Activated naive CD8-positive, alpha-beta T cell (primary cell): ENCODE data around the gene ADCY3.

ENCODE experiments used
- H3K27ac Mint-ChIP-seq: one replicate; pipeline ENCODE4 v1.8.0; 2021; ENCODE audit warnings: mixed read lengths
- H3K27me3 Mint-ChIP-seq: one replicate; pipeline ENCODE4 v1.8.0; 2021; ENCODE audit warnings: mixed read lengths
- H3K36me3 Mint-ChIP-seq: one replicate; pipeline ENCODE4 v1.8.0; 2021; ENCODE audit warnings: mixed read lengths
- H3K4me1 Mint-ChIP-seq: one replicate; pipeline ENCODE4 v1.8.0; 2021; ENCODE audit warnings: low read depth, mixed read lengths
- H3K4me3 Mint-ChIP-seq: one replicate; pipeline ENCODE4 v1.8.0; 2021; ENCODE audit warnings: mild to moderate bottlenecking, mixed read lengths
- H3K9me3 Mint-ChIP-seq: one replicate; pipeline ENCODE4 v1.8.0; 2021; ENCODE audit warnings: low read depth, mixed read lengths

Gene ADCY3

GRCh38 chr2:24903161-24904103 lies 16.6 kb downstream of the ADCY3 start:
- H3K4me3 Mint-ChIP-seq = no peak overlapping the region
- H3K36me3 Mint-ChIP-seq = peaks cover 18% of the 10 kb centered on the region
- no peaks in the 10 kb centered on the region for H3K27me3 Mint-ChIP-seq
- no peak overlapping the region for H3K27ac Mint-ChIP-seq
- H3K9me3 Mint-ChIP-seq = no peaks in the 10 kb centered on the region
- H3K4me1 Mint-ChIP-seq = no peaks in the 10 kb centered on the region

DNA sequence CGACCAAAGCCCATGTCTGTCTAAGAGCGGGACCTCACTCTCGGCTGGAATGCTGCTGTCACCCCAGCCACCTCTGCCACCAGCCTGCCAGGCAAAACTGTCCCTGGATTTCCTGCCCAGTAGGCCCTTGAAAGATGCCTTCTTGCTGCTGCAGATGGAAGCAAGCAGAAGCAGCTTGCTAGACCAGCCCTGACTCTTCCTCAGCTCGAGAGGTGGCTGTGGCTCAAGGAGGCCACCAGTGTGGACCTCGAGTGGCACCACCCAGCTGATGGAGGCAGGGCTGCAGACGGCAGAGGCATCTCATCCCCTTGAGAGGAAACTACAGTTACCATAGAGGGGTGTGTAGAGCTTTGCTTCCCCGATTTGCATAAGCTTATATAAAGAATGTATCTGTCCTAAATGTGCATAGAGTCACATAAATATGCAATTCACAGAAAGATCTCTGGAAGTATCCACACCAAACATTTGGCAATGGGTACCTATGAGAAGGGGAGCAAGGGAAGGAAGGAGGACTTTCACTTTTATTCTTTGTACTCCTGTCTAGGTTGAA lies 20.6 kb downstream of the ADCY3 start:
- H3K36me3 Mint-ChIP-seq = peaks cover 38% of the 10 kb centered on the region
- no peaks in the 10 kb centered on the region for H3K27me3 Mint-ChIP-seq
- no peak overlapping the region for H3K27ac Mint-ChIP-seq
- H3K4me3 Mint-ChIP-seq = no peak overlapping the region
- no peaks in the 10 kb centered on the region for H3K4me1 Mint-ChIP-seq
- peaks cover 9% of the 10 kb centered on the region for H3K9me3 Mint-ChIP-seq

DNA sequence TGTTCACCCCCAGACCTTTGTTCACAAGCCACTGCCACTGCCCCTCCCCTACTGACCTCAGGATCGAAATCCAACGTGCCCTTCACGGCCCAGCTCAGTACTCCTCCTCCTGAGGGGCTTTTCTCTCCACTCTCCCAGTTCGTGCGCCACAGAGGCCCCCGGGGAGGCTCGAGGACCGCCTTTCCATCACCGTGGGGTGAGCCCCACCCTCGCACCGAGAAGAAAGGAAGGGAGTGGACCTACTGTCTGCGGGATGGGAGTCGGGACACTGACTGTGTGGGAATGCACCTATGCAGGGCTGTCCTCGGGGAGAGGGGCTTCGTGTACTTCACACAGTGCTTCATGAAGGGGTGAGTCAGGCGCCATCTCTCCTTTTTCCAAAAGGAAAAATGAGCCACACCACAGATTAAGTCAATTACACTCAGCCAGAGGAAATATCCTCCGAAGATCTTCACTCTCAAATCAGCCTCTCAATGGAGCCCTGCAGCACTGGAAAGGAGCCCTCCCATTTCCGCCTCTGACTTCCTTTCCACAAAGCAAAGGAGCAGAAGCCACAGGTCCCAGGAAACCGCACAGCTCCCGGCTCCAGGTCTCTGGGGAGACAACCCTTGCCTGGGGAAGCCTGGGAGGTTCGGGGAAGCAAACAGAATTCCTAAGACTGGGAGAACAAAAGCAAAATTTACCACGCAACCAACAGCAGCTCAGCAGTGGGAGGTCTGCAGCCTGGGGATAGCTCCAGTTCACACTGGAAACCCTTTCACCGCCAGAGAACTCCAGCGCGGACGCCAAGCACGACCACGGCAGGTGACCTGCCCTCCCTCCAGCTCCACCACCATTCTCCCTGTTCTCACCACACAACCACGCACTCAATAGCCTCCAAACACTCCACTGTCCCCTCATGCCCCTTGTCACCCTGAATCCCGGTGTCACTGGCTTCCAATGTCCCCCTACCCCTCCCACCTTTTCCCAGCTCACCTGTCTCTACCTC lies 21.6 kb downstream of the ADCY3 start:
- H3K4me3 Mint-ChIP-seq = no peak overlapping the region
- H3K27ac Mint-ChIP-seq = no peak overlapping the region
- H3K9me3 Mint-ChIP-seq = peaks cover 12% of the 10 kb centered on the region
- H3K4me1 Mint-ChIP-seq = no peaks in the 10 kb centered on the region
- H3K36me3 Mint-ChIP-seq = peaks cover 39% of the 10 kb centered on the region
- H3K27me3 Mint-ChIP-seq = no peaks in the 10 kb centered on the region

DNA sequence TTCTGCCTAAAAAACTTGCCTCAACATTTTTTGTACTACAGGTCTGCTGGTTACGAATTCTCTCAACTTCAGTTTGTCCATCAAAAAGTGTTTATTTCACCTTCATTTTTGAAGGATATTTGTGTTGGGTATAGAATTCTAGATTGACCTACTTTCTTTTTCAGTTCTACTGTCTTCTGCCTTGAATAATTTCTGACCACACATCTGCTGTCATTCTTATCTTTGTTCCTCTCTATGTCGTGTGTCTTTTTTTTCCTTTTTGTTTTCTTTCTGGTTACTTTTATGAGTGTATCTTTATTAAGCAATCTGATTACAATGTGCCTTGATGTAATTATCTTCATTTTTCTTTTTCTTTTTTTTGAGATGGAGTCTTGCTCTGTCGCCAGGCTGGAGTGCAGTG lies 25.3 kb downstream of the ADCY3 start:
- Mint-ChIP-seq H3K27ac (no peak overlapping the region), H3K27me3 (no peaks in the 10 kb centered on the region), H3K4me1 (no peaks in the 10 kb centered on the region), H3K36me3 (peaks cover 36% of the 10 kb centered on the region), H3K9me3 (peaks cover 12% of the 10 kb centered on the region), H3K4me3 (no peak overlapping the region)

DNA sequence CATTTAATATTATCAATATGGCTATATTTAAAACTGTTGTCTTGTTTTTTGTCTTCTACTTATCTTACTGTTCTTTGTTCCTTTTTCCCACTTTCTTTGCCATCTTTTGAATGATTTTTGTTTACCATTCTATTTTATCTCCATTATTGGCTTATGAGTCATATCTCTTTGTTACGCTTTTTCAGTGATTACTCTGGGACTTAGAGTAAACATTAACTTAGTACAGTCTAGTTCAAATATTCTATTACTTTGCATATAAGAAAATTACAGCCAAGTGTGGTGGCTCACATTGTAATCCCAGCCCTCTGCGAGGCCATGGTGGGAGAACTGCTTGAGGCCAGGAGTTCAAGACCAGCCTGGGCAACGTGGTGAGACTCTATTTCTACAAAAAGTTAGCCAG lies 26.1 kb downstream of the ADCY3 start:
- peaks cover 12% of the 10 kb centered on the region for H3K9me3 Mint-ChIP-seq
- H3K4me1 Mint-ChIP-seq = no peaks in the 10 kb centered on the region
- H3K36me3 Mint-ChIP-seq = peaks cover 31% of the 10 kb centered on the region
- no peak overlapping the region for H3K27ac Mint-ChIP-seq
- H3K4me3 Mint-ChIP-seq = no peak overlapping the region
- no peaks in the 10 kb centered on the region for H3K27me3 Mint-ChIP-seq

- Mint-ChIP-seq H3K36me3 (peaks cover 30% of the 10 kb centered on the region), H3K4me1 (no peaks in the 10 kb centered on the region), H3K27ac (no peak overlapping the region), H3K27me3 (no peaks in the 10 kb centered on the region), H3K9me3 (peaks cover 12% of the 10 kb centered on the region), H3K4me3 (no peak overlapping the region)
These were observed 27.1 kb downstream of the ADCY3 start for GRCh38 chr2:24892928-24893327.

DNA sequence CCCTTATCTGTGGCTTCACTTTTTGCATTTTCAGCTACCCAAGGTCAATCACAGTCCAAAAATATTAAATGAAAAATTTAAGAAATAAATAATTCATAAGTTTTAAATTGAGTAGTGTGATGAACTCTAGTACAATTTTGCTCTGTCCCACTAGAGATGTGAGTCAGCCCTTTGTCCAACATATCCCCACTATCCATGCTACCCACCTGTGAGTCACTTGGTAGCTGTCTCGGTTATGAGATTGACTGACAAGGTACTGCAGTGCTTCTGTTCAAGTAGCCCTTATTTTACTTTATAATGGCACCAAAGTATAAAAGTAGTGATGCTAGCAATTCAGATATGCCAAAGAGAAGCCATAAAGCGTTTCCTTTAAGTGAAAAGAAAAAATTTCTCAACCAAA lies 28.8 kb downstream of the ADCY3 start:
- H3K4me3 Mint-ChIP-seq = no peak overlapping the region
- H3K36me3 Mint-ChIP-seq = peaks cover 15% of the 10 kb centered on the region
- H3K27me3 Mint-ChIP-seq = no peaks in the 10 kb centered on the region
- H3K9me3 Mint-ChIP-seq = peaks cover 12% of the 10 kb centered on the region
- no peaks in the 10 kb centered on the region for H3K4me1 Mint-ChIP-seq
- no peak overlapping the region for H3K27ac Mint-ChIP-seq

DNA sequence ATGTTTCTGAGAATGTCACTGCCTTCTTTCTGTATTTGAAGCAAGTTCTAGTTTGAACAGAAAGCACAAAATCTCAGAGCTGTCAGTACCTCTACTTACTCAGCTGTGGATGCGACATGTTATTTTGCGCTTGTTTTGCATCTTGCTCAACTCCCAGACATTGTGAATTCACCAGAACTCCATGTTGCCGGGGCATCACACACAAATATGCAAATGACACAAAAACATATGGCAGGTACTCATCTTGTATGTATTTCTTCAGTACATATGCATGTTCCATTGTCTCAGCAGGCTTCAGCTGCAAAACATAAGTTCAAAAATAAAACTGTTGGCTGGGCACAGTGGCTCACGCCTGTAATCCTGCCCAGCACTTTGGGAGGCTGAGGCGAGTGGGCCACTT lies 30.8 kb downstream of the ADCY3 start:
- Mint-ChIP-seq H3K4me3 (no peak overlapping the region), H3K27me3 (no peaks in the 10 kb centered on the region), H3K4me1 (peaks cover 6% of the 10 kb centered on the region), H3K27ac (no peak overlapping the region), H3K9me3 (peaks cover 3% of the 10 kb centered on the region), H3K36me3 (peaks cover 12% of the 10 kb centered on the region)

DNA sequence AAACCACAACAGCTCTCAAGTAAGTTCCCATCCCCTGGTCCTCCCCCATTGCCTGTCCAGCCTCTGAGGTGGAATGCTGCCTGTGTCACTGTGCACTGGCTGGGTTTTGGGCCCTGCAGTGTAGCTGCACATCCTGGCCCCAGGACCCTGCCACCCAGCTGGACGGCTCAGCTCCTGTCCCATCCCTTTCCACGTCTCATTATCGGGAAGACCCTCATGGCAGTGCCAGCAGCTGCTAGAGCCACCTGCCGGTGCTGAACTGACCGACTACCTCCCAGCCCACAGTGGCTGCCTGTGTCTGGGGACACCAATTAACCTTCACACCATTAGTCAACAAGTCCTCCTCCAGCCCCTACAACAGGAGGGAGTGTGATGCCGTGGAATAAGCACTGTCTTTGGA lies 31.9 kb downstream of the ADCY3 start:
- peaks cover 10% of the 10 kb centered on the region for H3K36me3 Mint-ChIP-seq
- no peaks in the 10 kb centered on the region for H3K27me3 Mint-ChIP-seq
- no peak overlapping the region for H3K4me3 Mint-ChIP-seq

GRCh38 chr2:24887307-24887874 lies 32.6 kb downstream of the ADCY3 start:
- peaks cover 8% of the 10 kb centered on the region for H3K4me1 Mint-ChIP-seq

More for the DNA sequence above, 31.9 kb downstream of the ADCY3 start:
- peaks cover 8% of the 10 kb centered on the region for H3K4me1 Mint-ChIP-seq
- H3K27ac Mint-ChIP-seq = no peak overlapping the region
- no peaks in the 10 kb centered on the region for H3K9me3 Mint-ChIP-seq

DNA sequence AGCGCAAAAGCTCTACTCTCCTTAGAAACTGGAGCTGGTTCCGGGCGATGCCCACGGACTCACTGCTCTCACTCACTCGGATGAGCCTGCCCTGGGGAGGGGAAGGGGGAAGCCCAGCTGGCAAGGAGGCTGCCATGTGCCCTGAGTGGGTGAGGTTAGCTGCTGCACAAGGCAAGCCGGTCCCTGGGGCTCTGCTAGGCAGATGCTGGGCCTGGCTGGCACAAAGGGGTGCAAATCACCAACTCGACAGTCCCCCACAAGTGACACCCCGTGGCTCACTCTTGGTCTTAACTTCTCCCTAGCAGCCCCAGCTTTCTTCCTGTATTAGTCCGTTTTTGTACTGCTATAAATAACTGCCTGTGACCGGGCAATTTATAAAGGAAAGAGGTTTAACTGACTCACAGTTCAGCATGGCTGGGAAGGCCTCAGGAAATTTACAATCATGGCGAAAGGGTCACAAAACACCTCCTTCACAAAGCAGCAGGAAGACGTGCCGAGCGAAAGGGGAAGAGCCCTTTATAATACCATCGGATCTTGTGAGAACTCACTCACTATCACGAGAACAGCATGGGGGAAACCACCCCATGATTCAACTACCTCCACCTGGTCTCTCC lies 33.2 kb downstream of the ADCY3 start:
- H3K4me1 Mint-ChIP-seq = peaks cover 12% of the 10 kb centered on the region
- no peak overlapping the region for H3K4me3 Mint-ChIP-seq
- H3K9me3 Mint-ChIP-seq = no peaks in the 10 kb centered on the region
- H3K27me3 Mint-ChIP-seq = no peaks in the 10 kb centered on the region
- H3K36me3 Mint-ChIP-seq = peaks cover 10% of the 10 kb centered on the region
- no peak overlapping the region for H3K27ac Mint-ChIP-seq

More at GRCh38 chr2:24887307-24887874, 32.6 kb downstream of the ADCY3 start:
- H3K9me3 Mint-ChIP-seq = no peaks in the 10 kb centered on the region
- H3K4me3 Mint-ChIP-seq = no peak overlapping the region
- no peak overlapping the region for H3K27ac Mint-ChIP-seq
- H3K27me3 Mint-ChIP-seq = no peaks in the 10 kb centered on the region
- H3K36me3 Mint-ChIP-seq = peaks cover 10% of the 10 kb centered on the region

GRCh38 chr2:24886126-24886501 lies 33.9 kb downstream of the ADCY3 start:
- peaks cover 13% of the 10 kb centered on the region for H3K4me1 Mint-ChIP-seq

GRCh38 chr2:24885221-24886125 lies 34.6 kb downstream of the ADCY3 start:
- H3K27me3 Mint-ChIP-seq = no peaks in the 10 kb centered on the region
- H3K36me3 Mint-ChIP-seq = peaks cover 8% of the 10 kb centered on the region
- no peak overlapping the region for H3K27ac Mint-ChIP-seq
- H3K9me3 Mint-ChIP-seq = no peaks in the 10 kb centered on the region
- peaks cover 13% of the 10 kb centered on the region for H3K4me1 Mint-ChIP-seq
- H3K4me3 Mint-ChIP-seq = no peak overlapping the region

More at GRCh38 chr2:24886126-24886501, 33.9 kb downstream of the ADCY3 start:
- Mint-ChIP-seq H3K36me3 (peaks cover 10% of the 10 kb centered on the region), H3K9me3 (no peaks in the 10 kb centered on the region), H3K27me3 (no peaks in the 10 kb centered on the region), H3K27ac (no peak overlapping the region), H3K4me3 (no peak overlapping the region)
